Prostate gland (tissue), 2 donors: ENCODE data around the gene DRGX. TPM values are rescaled to one million over a fixed set of nuclear protein-coding genes. Genes with fewer than 3 reads are reported as not detected.

Experiments
- DNase-seq: peaks from one replicate; pipeline ENCODE4 v3.0.0-alpha.2; 2019; ENCODE audit warnings: low spot score
- H3K27ac ChIP-seq, 2 donors: fragments of 200-600 bp; sonication (generic); 2 replicates each; pipeline ENCODE4 v1.5.1; 2017 to 2019
- H3K27me3 ChIP-seq: fragments of 200-600 bp; sonication (generic); replicated peaks from 2 replicates; pipeline ENCODE4 v1.5.1; 2019; ENCODE audit not compliant: insufficient read depth
- H3K36me3 ChIP-seq, 2 donors: fragments of 200-600 bp; sonication (generic); 1 replicate in 1 of 2; 2 replicates in 1 of 2; pipeline versions ENCODE4 v1.5.1 to v1.8.1; 2017 to 2019
- H3K4me1 ChIP-seq: fragments of 200-600 bp; sonication (generic); replicated peaks from 2 replicates; pipeline ENCODE4 v1.5.1; 2019
- H3K4me3 ChIP-seq, 2 donors: fragments of 200-600 bp; sonication (generic); 2 replicates each; pipeline ENCODE4 v1.5.1; 2017 to 2019
- H3K9me3 ChIP-seq: fragments of 200-600 bp; sonication (generic); 2 replicates; pipeline ENCODE4 v1.5.1; 2017
- POLR2A ChIP-seq: fragments of 450-650 bp; IDR thresholded peaks from one replicate; pipeline ENCODE4 v1.6.1; 2016; ENCODE audit warnings: antibody characterized with exemption, mild to moderate bottlenecking
- POLR2AphosphoS5 ChIP-seq: sonication (generic); formaldehyde crosslinking; IDR thresholded peaks from one replicate; pipeline ENCODE4 v1.6.1; 2017; ENCODE audit warnings: antibody characterized with exemption
- WGBS: methylation state at CpG from one replicate; pipeline ENCODE4 v1.1.5; 2018; 5-methylcytosine and 5-hydroxymethylcytosine counted together
- intact Hi-C: fragments of 100-400 bp; cut with DNase I; formaldehyde crosslinking; loops from one replicate; pipeline ENCODE4 v1.14.2; 2022
- total RNA-seq, 2 donors: library from RNA; depleted of rRNA; stranded (reverse); fragments of >200 nt; gene quantifications; one replicate each; pipeline ENCODE4 v1.1.0, GENCODE V29; 2016
- TF ChIP-seq, protein P1 (sequence below), 4 experiments: fragments of 200-600 bp in 2 of 4; fragments of 450-650 bp in 2 of 4; sonication (generic) in 2 of 4; IDR thresholded peaks; 1 replicate in 3 of 4; 2 replicates in 1 of 4; pipeline ENCODE4 v1.5.1; 2016 to 2019; ENCODE audit warnings: antibody characterized with exemption in 4 of 4, mild to moderate bottlenecking in 2 of 4, moderate library complexity in 2 of 4

Gene DRGX
- total RNA-seq, 2 donors from 2014 or later, result not detected

GRCh38 chr10:49330127-49330665 is 65.7 kb downstream of the DRGX start:
- no peak for DNase-seq
- intact Hi-C loops, result no loop called here
- no peak overlapping the region for H3K4me3 ChIP-seq
- TF ChIP-seq POLR2AphosphoS5, result no peak
- no peak for TF ChIP-seq POLR2A
- TF ChIP-seq, protein P1, sequence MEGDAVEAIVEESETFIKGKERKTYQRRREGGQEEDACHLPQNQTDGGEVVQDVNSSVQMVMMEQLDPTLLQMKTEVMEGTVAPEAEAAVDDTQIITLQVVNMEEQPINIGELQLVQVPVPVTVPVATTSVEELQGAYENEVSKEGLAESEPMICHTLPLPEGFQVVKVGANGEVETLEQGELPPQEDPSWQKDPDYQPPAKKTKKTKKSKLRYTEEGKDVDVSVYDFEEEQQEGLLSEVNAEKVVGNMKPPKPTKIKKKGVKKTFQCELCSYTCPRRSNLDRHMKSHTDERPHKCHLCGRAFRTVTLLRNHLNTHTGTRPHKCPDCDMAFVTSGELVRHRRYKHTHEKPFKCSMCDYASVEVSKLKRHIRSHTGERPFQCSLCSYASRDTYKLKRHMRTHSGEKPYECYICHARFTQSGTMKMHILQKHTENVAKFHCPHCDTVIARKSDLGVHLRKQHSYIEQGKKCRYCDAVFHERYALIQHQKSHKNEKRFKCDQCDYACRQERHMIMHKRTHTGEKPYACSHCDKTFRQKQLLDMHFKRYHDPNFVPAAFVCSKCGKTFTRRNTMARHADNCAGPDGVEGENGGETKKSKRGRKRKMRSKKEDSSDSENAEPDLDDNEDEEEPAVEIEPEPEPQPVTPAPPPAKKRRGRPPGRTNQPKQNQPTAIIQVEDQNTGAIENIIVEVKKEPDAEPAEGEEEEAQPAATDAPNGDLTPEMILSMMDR (IDR thresholded peaks at IDR 0.05), result no peak
- no peaks in the 10 kb centered on the region for H3K27me3 ChIP-seq
- no peak overlapping the region for H3K27ac ChIP-seq
- H3K9me3 ChIP-seq, result no peaks in the 10 kb centered on the region
- H3K36me3 ChIP-seq, result no peaks in the 10 kb centered on the region
- 92% methylated on average over 5 of the region's 5 CpGs for WGBS
- H3K4me1 ChIP-seq, result no peaks in the 10 kb centered on the region

DNA sequence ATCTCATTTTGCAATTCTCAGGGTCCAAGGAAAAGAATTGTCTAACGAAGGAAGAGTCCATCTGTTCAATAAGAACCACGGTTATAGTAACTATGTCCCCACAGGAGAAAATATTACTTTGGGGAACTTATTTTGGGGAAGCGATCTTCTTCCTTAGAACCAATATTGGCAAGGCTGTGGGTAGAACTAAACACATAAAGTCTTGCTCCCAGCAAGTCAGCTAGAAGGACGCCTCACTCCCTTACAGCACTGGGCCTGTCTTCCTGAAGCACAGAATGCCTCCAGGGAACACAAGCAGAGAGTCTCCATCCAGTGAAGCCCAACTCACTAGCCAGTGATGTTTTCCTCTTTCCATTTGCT is 66.8 kb downstream of the DRGX start:
- DNase-seq, result no peak
- no peaks in the 10 kb centered on the region for H3K27me3 ChIP-seq
- H3K4me3 ChIP-seq, result no peak overlapping the region
- no peak overlapping the region for H3K27ac ChIP-seq
- intact Hi-C loops, result no loop called here
- 84% methylated on average over 4 of the region's 4 CpGs for WGBS
- H3K36me3 ChIP-seq, result no peaks in the 10 kb centered on the region
- no peak for TF ChIP-seq POLR2AphosphoS5
- TF ChIP-seq POLR2A, result no peak
- TF ChIP-seq, protein P1 (IDR thresholded peaks at IDR 0.05), result no peak
- no peaks in the 10 kb centered on the region for H3K4me1 ChIP-seq
- no peaks in the 10 kb centered on the region for H3K9me3 ChIP-seq

DNA sequence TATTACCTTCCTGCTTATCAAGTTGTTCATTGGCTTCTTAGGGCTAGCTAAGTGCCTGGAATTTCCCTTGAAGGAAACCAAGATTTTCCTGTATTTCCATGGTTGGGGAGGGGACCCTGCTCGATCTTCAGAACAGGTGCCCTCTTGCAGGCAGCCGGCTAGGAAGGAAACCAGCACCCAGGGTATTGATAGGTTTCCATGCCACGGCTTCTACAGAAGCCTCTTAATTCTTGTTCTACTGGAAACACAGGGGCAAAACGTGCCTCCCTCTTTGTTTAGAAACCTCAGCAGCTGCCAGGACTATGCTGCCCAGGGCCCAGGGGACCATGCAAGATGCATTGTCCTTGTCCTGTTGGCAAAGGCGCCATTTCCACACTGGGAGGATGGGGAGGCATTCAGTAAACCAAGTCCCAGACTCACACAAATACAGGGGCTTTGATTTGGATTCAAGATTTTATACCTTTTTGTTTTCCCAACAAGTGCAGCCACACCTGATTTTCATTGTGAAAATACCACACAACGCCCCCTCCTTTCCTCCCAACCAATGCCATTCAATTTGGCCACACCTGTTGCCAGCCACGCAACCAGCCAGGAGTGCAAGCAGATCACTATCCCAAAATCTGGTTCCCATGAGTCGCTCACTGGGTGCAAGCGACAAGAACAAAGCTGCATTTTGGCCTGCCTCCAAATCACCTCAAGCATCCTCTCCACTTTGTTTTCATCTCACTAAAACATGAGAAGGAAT is 67.3 kb downstream of the DRGX start:
- 46% methylated on average over 9 of the region's 9 CpGs for WGBS
- Histone ChIP-seq H3K4me1 (no peaks in the 10 kb centered on the region), H3K27ac (no peak overlapping the region), H3K4me3 (no peak overlapping the region), H3K36me3 (no peaks in the 10 kb centered on the region), H3K9me3 (no peaks in the 10 kb centered on the region), H3K27me3 (no peaks in the 10 kb centered on the region)
- TF ChIP-seq, protein P1 (IDR thresholded peaks at IDR 0.05), result no peak
- no peak for TF ChIP-seq POLR2A
- no peak for TF ChIP-seq POLR2AphosphoS5
- intact Hi-C loops, result no loop called here
- DNase-seq, result no peak

DNA sequence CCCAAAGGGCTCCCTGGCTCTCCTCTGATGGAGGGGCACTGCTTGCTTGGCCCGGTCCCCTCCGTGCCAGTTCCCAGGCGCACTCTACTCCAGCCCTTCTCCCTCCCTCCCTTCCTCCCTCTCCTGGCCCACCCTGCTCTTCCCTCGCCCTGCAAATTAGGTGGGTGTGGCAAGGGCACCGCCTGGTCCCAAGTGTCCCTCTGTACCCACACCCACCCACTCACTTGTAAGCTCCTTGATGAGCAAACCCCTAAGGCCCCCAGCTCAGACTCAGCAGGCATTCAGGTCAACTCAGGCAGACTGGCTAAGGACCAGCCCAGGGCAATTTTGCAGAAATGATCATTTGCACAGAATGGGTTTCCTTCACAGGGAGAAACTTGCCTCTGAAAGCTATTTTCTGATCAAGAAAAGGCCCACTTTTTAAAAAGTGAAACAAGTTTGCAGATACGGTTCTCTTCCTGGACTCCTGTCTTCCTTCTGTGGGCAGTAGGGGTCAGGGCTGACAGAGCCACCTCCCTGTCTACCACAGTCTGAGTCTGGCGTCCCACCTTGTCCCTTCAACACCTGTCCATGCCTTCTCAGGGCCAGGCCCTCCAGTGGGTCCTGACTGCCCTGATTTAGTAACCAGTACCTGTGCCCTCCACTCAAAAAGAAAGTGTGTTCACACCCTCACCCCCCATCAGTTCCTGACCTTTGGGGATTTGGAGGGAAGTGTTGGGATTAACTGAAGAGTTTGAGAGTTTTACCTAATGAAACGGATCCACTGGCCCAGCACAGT is 68.7 kb downstream of the DRGX start:
- TF ChIP-seq POLR2A (no peak), POLR2AphosphoS5 (no peak)
- TF ChIP-seq, protein P1 (IDR thresholded peaks at IDR 0.05), result no peak
- intact Hi-C loops, result no loop called here
- no peak overlapping the region for H3K4me3 ChIP-seq
- no peaks in the 10 kb centered on the region for H3K27me3 ChIP-seq
- H3K4me1 ChIP-seq, result no peaks in the 10 kb centered on the region
- no peak overlapping the region for H3K27ac ChIP-seq
- 80% methylated on average over 8 of the region's 8 CpGs for WGBS
- no peaks in the 10 kb centered on the region for H3K36me3 ChIP-seq
- H3K9me3 ChIP-seq, result no peaks in the 10 kb centered on the region
- no peak for DNase-seq
